ENCODE results near the gene HLA-E. TPM values are rescaled to one million over a fixed set of nuclear protein-coding genes. Genes with fewer than 3 reads are reported as not detected.

HLA-E gene
- total and polyA plus RNA-seq, 10 donors: 514 to 2,111 (median 1,362) TPM

GRCh38 chr6:30461055-30461454 is 28.3 kb upstream of the HLA-E start:
- intact Hi-C loops (cut with DNase I; ENCODE audit: low total_unique reads): no loop called here
- no peaks in the 10 kb centered on the region for H3K36me3 ChIP-seq
- H3K27ac ChIP-seq: no peak overlapping the region
- H3K4me1 ChIP-seq: peaks cover 16 to 39% (median 26%) of the 10 kb centered on the region in 6 donors
- 71 to 89% (median 74%) methylated on average over 5 of the region's 5 CpGs for WGBS, 5 donors
- no peak for TF ChIP-seq CTCF (IDR thresholded peaks at IDR 0.05 in 8 of 11, conservative IDR thresholded peaks at IDR 0.05 in 3 of 11)
- no peak for TF ChIP-seq POLR2A (IDR thresholded peaks at IDR 0.05)
- no peak for TF ChIP-seq POLR2AphosphoS5 (IDR thresholded peaks at IDR 0.05)
- peaks cover 0 to 24% (median 17%) of the 10 kb centered on the region in 8 donors for H3K9me3 ChIP-seq
- no peak for DNase-seq
- H3K27me3 ChIP-seq (replicated peaks in 1 of 7): peaks cover 3 to 100% (median 89%) of the 10 kb centered on the region in 7 donors
- H3K4me3 ChIP-seq: no peak overlapping the region

GRCh38 chr6:30462482-30462881 is 26.8 kb upstream of the HLA-E start:
- Histone ChIP-seq H3K9me3 (peaks cover 0 to 24% (median 17%) of the 10 kb centered on the region in 8 donors), H3K4me1 (peaks cover 24 to 53% (median 40%) of the 10 kb centered on the region in 6 donors), H3K4me3 (no peak overlapping the region), H3K27ac (no peak overlapping the region), H3K27me3 (replicated peaks in 1 of 7) (peaks cover 3 to 100% (median 93%) of the 10 kb centered on the region in 7 donors), H3K36me3 (no peaks in the 10 kb centered on the region)
- DNase-seq: no peak
- WGBS, 5 donors: 49 to 57% (median 51%) methylated on average over 7 of the region's 7 CpGs
- intact Hi-C loops (cut with DNase I; ENCODE audit: low total_unique reads): no loop called here
- TF ChIP-seq CTCF (IDR thresholded peaks at IDR 0.05 in 8 of 11, conservative IDR thresholded peaks at IDR 0.05 in 3 of 11) (no peak), POLR2AphosphoS5 (IDR thresholded peaks at IDR 0.05) (no peak), POLR2A (IDR thresholded peaks at IDR 0.05) (no peak)

GRCh38 chr6:30463242-30463641 is 26.1 kb upstream of the HLA-E start:
- H3K4me1 ChIP-seq: peaks cover 24 to 54% (median 41%) of the 10 kb centered on the region in 6 donors
- no peak for DNase-seq
- H3K27me3 ChIP-seq (replicated peaks in 1 of 7): peaks cover 5 to 100% (median 93%) of the 10 kb centered on the region in 7 donors
- TF ChIP-seq POLR2A (IDR thresholded peaks at IDR 0.05) (no peak), CTCF (IDR thresholded peaks at IDR 0.05 in 8 of 11, conservative IDR thresholded peaks at IDR 0.05 in 3 of 11) (no peak), POLR2AphosphoS5 (IDR thresholded peaks at IDR 0.05) (no peak)
- 25 to 48% (median 30%) methylated on average over 9 of the region's 9 CpGs for WGBS, 5 donors
- H3K36me3 ChIP-seq: no peaks in the 10 kb centered on the region
- intact Hi-C loops (cut with DNase I; ENCODE audit: low total_unique reads): no loop called here
- peaks cover 0 to 23% (median 17%) of the 10 kb centered on the region in 8 donors for H3K9me3 ChIP-seq
- peak overlapping the region in 3 of 8 donors; percentile 23 to 58 (median 24) for H3K4me3 ChIP-seq
- no peak overlapping the region for H3K27ac ChIP-seq

GRCh38 chr6:30463651-30464618 is 25.4 kb upstream of the HLA-E start:
- WGBS, 5 donors: 14 to 31% (median 16%) methylated on average over 40 to 64 of the region's 64 CpGs
- Histone ChIP-seq H3K36me3 (no peaks in the 10 kb centered on the region), H3K27me3 (replicated peaks in 1 of 7) (peaks cover 5 to 98% (median 92%) of the 10 kb centered on the region in 7 donors), H3K4me1 (peaks cover 24 to 54% (median 41%) of the 10 kb centered on the region in 6 donors), H3K4me3 (peak overlapping the region; percentile 2 to 58 (median 12)), H3K9me3 (peaks cover 0 to 16% (median 11%) of the 10 kb centered on the region in 8 donors), H3K27ac (peak overlapping the region in 1 of 8 donors; percentile 9)
- intact Hi-C loops (cut with DNase I; ENCODE audit: low total_unique reads): no loop called here
- DNase-seq: peak; percentile 90
- TF ChIP-seq POLR2AphosphoS5 (IDR thresholded peaks at IDR 0.05) (peak; percentile 44 to 77 (median 74)), CTCF (IDR thresholded peaks at IDR 0.05 in 8 of 11, conservative IDR thresholded peaks at IDR 0.05 in 3 of 11) (peak in 1 of 11 experiments; percentile 18), POLR2A (IDR thresholded peaks at IDR 0.05) (no peak)
